GM21381 (cell line): Measurements from ENCODE around the gene NAA35.
"Not testable (repeated sequence)": the region's sequence is repeated elsewhere in the genome, so short reads cannot be mapped to it uniquely, and the experiment has no call there.

Experiments used
- ATAC-seq: cut with Tn5 transposase; IDR thresholded peaks from one replicate; pipeline ENCODE4 v1.9.1; 2021; ENCODE audit warnings: mild to moderate bottlenecking, moderate library complexity; ENCODE audit not compliant: unreplicated experiment

NAA35 gene

GRCh38 chr9:85940832-85941621, at the start of gene NAA35:
NAA35 (plus strand) TSS chr9:85941146; CDS start chr9:85942160, 1,014 bp downstream.
- peak; percentile 93 for ATAC-seq

- no peak for ATAC-seq
These were observed 48.5 kb upstream of the NAA35 start for GRCh38 chr9:85892401-85892800.

GRCh38 chr9:85895685-85896084, 45.3 kb upstream of the NAA35 start:
- no peak for ATAC-seq

- ATAC-seq = no peak
These were observed 43.1 kb upstream of the NAA35 start for GRCh38 chr9:85897848-85898247.

- no peak for ATAC-seq
These were observed 42.6 kb upstream of the NAA35 start for GRCh38 chr9:85898332-85898731.

- no peak for ATAC-seq
These were observed 41.6 kb upstream of the NAA35 start for GRCh38 chr9:85899388-85899787.

- ATAC-seq = no peak
These were observed 40.3 kb upstream of the NAA35 start for GRCh38 chr9:85900504-85901201.

- no peak for ATAC-seq
These were observed 36.0 kb upstream of the NAA35 start for GRCh38 chr9:85904975-85905374.

- no peak for ATAC-seq
These were observed 35.0 kb upstream of the NAA35 start for GRCh38 chr9:85905957-85906356.

GRCh38 chr9:85909390-85909789, 31.6 kb upstream of the NAA35 start:
- no peak for ATAC-seq

- ATAC-seq = no peak
These were observed 26.8 kb upstream of the NAA35 start for GRCh38 chr9:85914108-85914507.

GRCh38 chr9:85917756-85918155, 23.2 kb upstream of the NAA35 start:
- ATAC-seq = no peak

- no peak for ATAC-seq
These were observed 15.5 kb upstream of the NAA35 start for GRCh38 chr9:85925493-85925892.

GRCh38 chr9:85927076-85927475, 13.9 kb upstream of the NAA35 start:
- ATAC-seq = no peak

GRCh38 chr9:85931495-85931894, 9.5 kb upstream of the NAA35 start:
- ATAC-seq = no peak

GRCh38 chr9:85935950-85936349, 5.0 kb upstream of the NAA35 start:
- ATAC-seq = not testable (repeated sequence)

GRCh38 chr9:85940275-85940831, 593 bp upstream of the NAA35 start:
- no peak for ATAC-seq

- ATAC-seq = no peak
These were observed 635 bp downstream of the NAA35 start for GRCh38 chr9:85941622-85941940.

- ATAC-seq = no peak
These were observed 1.3 kb downstream of the NAA35 start for GRCh38 chr9:85941966-85942912.

- ATAC-seq = no peak
These were observed 2.2 kb downstream of the NAA35 start for GRCh38 chr9:85942913-85943709.
